Omental fat pad (tissue), 4 donors: ENCODE results near the gene SP2. TPM values are rescaled to one million over a fixed set of nuclear protein-coding genes. Genes with fewer than 3 reads are reported as not detected.

Experiments
- ATAC-seq: fragments of 150-250 bp; one replicate; pipeline ENCODE4 v1.9.1; 2016; ENCODE audit warnings: mild to moderate bottlenecking, moderate library complexity; ENCODE audit not compliant: low FRiP score
- DNase-seq: peaks from one replicate; pipeline ENCODE4 v3.0.0-alpha.2; 2019; ENCODE audit warnings: low spot score
- total RNA-seq, 4 donors: library from RNA; depleted of rRNA; stranded (reverse); fragments of >200 nt; gene quantifications; one replicate each; pipeline ENCODE4 v1.1.0, GENCODE V29; 2016
- TF ChIP-seq, protein P1 (sequence below), 3 donors: fragments of 450-650 bp; IDR thresholded peaks; one replicate each; pipeline ENCODE4 v1.5.1; 2016 to 2017; ENCODE audit warnings: antibody characterized with exemption in 3 of 3, mild to moderate bottlenecking in 3 of 3, moderate library complexity in 2 of 3

Gene SP2
- total RNA-seq, 4 donors from 2014 or later, result 2.9 to 8.5 (median 6.9) TPM

- TF ChIP-seq, protein P1, sequence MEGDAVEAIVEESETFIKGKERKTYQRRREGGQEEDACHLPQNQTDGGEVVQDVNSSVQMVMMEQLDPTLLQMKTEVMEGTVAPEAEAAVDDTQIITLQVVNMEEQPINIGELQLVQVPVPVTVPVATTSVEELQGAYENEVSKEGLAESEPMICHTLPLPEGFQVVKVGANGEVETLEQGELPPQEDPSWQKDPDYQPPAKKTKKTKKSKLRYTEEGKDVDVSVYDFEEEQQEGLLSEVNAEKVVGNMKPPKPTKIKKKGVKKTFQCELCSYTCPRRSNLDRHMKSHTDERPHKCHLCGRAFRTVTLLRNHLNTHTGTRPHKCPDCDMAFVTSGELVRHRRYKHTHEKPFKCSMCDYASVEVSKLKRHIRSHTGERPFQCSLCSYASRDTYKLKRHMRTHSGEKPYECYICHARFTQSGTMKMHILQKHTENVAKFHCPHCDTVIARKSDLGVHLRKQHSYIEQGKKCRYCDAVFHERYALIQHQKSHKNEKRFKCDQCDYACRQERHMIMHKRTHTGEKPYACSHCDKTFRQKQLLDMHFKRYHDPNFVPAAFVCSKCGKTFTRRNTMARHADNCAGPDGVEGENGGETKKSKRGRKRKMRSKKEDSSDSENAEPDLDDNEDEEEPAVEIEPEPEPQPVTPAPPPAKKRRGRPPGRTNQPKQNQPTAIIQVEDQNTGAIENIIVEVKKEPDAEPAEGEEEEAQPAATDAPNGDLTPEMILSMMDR (IDR thresholded peaks at IDR 0.05), result no peak
- DNase-seq (no peak), ATAC-seq (no peak)
Measured at GRCh38 chr17:47860386-47860785, 35.6 kb upstream of the SP2 start.

- DNase-seq, result no peak
- TF ChIP-seq, protein P1 (IDR thresholded peaks at IDR 0.05), result no peak
- ATAC-seq, result no peak
Measured at GRCh38 chr17:47862621-47863440, 33.2 kb upstream of the SP2 start.

DNA sequence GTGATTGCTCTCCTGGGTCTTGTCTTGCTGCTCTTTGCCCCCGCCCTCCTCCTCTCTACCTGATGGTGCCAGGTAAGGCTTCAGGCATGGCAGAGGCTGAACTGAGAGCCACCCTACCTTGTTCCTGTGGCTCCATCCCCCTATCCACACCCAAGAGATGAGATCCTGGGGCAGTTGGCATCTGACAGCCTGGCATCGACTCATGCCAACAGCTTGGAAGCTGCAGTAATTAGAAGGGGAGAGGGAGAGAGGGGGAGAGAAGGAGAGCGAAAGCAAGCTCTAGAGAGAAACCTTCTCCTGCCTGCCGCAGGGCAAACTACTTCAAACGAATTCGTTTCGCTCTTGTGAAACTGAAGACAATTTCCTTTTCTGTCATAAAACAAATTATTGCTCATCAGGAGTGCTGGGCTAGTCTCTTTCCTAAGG, 31.2 kb upstream of the SP2 start:
- ATAC-seq, result no peak
- DNase-seq, result no peak
- TF ChIP-seq, protein P1 (IDR thresholded peaks at IDR 0.05), result no peak

DNA sequence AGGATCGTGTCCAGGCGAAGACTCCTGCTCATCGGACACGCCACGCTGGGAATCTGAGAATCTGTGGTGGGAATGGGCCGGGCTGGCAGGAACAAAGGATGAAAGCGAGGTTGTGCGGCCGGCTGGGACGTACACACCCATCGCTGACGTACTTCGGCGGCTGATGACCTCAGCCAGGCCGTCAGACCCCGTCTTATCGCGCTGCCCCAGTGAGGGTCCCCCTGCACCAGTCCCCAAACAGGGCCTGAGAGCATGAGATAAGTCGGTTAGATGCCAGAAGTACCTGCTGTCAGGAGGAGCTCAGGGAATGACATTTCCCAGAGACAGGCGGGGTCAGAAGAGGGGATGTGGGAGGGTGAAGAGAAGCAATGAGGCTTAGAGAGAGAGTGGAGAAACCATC, 29.1 kb upstream of the SP2 start:
- ATAC-seq, result no peak
- TF ChIP-seq, protein P1 (IDR thresholded peaks at IDR 0.05), result no peak
- DNase-seq, result no peak

DNA sequence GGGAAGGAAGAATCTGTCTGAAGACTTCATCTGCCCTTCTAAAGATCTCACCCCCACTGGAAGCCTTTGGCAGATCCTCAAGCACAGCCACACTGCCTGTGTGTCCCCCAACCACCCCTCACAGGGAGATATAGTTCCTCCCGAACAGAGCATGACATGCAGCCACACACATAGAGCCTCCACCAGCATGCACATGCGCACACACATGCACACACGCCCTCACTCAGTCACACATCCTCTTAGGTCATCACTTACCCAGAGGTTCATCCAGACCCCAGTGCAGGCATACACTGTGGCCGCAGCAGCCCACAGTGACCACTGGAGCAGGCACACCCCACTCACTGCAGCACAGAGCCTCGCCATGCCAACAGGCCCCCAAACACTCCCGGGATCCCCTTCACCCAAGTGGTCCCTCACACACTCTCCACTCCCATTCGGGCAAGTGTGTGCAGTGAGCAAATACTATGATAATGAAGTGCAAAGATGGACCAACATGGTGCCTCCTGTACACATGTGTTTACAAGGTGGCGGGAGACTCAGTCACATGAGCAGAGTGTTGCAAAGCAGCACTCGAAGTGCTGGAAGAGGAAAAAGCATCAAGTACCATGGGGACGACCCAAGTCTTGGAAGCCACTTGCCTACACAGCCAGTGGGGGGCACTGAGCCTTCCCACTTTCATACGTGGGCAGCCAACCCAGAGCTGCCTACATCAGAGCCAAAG, 28.1 kb upstream of the SP2 start:
- TF ChIP-seq, protein P1 (IDR thresholded peaks at IDR 0.05), result no peak
- ATAC-seq (no peak), DNase-seq (no peak)

- ATAC-seq, result no peak
- TF ChIP-seq, protein P1 (IDR thresholded peaks at IDR 0.05), result no peak
- DNase-seq, result no peak
Measured at GRCh38 chr17:47869114-47869513, 26.9 kb upstream of the SP2 start.
